HUES48 (cell line): ENCODE data around the gene AGRN.

Experiments used
- H3K27ac ChIP-seq: one replicate; pipeline ENCODE4 v1.7.0; 2013; ENCODE audit warnings: low read depth, low read length, inconsistent platforms
- H3K27me3 ChIP-seq: 2 replicates; pipeline ENCODE4 v1.6.1; 2013; ENCODE audit warnings: mild to moderate bottlenecking, low read length; ENCODE audit not compliant: control insufficient read depth, insufficient read depth
- H3K36me3 ChIP-seq: 2 replicates; pipeline ENCODE4 v1.6.1; 2013; ENCODE audit warnings: low read length; ENCODE audit not compliant: control insufficient read depth, insufficient read depth
- H3K4me1 ChIP-seq: 2 replicates; pipeline ENCODE4 v1.6.1; 2013; ENCODE audit warnings: mild to moderate bottlenecking, low read length; ENCODE audit not compliant: control insufficient read depth, insufficient read depth
- H3K4me3 ChIP-seq: 2 replicates; pipeline ENCODE4 v1.5.1; 2013; ENCODE audit warnings: mild to moderate bottlenecking, low read depth, low read length
- H3K9ac ChIP-seq: 2 replicates; pipeline ENCODE4 v1.6.1; 2013; ENCODE audit warnings: mild to moderate bottlenecking, low read depth, low read length, moderate library complexity
- H3K9me3 ChIP-seq: 2 replicates; pipeline ENCODE4 v1.6.1; 2013; ENCODE audit warnings: low read length; ENCODE audit not compliant: control insufficient read depth, insufficient read depth

AGRN gene

DNA sequence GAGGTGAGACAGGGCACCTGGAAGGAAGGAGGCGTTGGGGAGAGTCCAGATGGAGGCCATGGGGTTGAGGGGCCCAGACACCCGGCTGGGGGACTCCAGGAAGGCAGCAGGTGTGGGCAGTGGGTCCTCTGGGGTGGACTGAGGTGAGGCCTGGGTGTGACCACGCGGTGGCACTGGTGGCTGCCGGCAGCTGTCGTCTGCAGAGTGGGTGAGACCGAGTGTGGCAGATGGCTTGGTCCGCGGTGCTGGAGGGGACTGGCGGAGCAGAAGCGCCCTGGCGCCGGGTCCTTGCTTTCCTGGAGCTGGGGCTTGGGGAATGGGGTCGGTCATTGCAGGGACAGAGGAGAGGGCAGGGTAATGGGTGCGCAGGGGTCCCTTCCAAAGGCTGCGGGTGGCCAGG, 12.5 kb downstream of the AGRN start:
- peaks cover 9% of the 10 kb centered on the region for H3K4me1 ChIP-seq
- H3K27ac ChIP-seq, result peak overlapping the region; percentile 18
- peaks cover 30% of the 10 kb centered on the region for H3K27me3 ChIP-seq
- H3K9ac ChIP-seq, result no peak overlapping the region
- no peaks in the 10 kb centered on the region for H3K9me3 ChIP-seq
- H3K4me3 ChIP-seq, result peak overlapping the region; percentile 32; the same call in 1 of the 2 replicates
- 0 out of 2 replicates have a peak, but pooled peaks cover 5% of the 10 kb centered on the region for H3K36me3 ChIP-seq

DNA sequence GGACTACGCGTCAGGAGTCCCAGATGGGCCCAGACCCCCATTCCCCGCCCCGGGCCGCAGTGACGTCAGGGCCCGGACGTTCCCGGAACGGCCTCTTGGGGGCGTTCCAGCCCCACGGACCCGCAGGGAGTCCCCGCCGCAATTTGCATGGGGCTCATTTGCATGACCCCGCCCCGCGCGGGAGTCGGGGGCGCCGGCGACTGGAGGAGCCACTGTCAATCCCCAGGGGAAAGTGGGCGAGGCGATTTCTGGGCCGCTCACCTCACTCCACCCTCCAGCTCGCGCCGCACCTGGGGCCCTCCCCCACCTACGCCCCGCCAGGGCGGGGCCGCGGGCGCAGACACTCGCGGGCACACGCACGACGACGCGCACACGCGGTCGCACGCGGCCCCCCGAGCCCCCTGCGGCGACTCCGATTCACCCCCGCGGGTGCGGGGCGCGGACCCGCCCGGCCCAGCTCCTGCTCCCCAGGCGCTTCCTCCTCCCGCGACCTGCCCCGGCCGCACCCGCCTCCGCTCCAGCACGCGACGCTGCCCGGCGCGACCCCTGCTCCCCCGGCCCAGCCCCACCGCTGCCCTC, 13.2 kb downstream of the AGRN start:
- Histone ChIP-seq H3K27ac (peak overlapping the region; percentile 5), H3K27me3 (peaks cover 36% of the 10 kb centered on the region), H3K9ac (no peak overlapping the region), H3K4me3 (peak overlapping the region; percentile 68; the same call in 1 of the 2 replicates), H3K36me3 (0 out of 2 replicates have a peak, but pooled peaks cover 2% of the 10 kb centered on the region), H3K9me3 (no peaks in the 10 kb centered on the region), H3K4me1 (peaks cover 8% of the 10 kb centered on the region)

DNA sequence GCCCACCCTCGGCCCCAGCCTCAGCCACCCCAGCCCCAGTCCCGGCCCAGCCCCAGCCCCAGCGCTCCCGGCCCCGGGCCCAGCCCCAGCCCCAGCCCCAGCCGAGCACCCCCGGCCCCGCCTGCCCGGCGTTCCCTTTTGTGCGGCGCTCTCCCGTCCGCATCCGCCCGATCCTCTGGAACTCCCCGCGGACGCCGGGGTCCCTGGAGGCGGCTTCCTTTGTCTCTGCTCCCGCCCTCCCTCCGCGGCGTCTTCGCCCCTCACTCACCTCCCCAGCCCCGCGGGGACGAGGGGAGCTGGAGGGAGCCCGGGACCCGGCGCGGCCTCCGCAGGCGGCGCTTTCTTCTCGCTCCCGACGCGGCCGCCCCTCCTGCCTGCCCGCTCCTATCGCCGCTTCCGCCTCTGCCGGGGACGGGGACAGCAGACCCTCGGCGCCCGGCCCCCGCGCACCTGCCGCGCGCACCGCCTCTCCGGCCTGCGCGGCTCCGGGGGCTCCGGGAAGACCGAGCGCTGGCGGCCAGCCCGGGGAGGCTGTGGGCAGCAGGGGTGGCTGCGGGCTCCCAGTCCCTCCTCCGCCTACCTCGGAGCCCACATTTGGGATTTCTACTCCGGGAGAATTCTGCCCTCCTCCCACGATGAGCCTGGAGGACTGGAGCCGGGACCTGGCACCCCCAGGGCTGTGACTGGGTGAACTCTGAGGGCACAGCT, 14.0 kb downstream of the AGRN start:
- Histone ChIP-seq H3K4me3 (peak overlapping the region; percentile 58), H3K36me3 (0 out of 2 replicates have a peak, but pooled peaks cover 2% of the 10 kb centered on the region), H3K9ac (peak overlapping the region; percentile 24; the same call in 1 of the 2 replicates), H3K4me1 (peaks cover 8% of the 10 kb centered on the region), H3K27me3 (peaks cover 44% of the 10 kb centered on the region), H3K9me3 (no peaks in the 10 kb centered on the region), H3K27ac (no peak overlapping the region)

DNA sequence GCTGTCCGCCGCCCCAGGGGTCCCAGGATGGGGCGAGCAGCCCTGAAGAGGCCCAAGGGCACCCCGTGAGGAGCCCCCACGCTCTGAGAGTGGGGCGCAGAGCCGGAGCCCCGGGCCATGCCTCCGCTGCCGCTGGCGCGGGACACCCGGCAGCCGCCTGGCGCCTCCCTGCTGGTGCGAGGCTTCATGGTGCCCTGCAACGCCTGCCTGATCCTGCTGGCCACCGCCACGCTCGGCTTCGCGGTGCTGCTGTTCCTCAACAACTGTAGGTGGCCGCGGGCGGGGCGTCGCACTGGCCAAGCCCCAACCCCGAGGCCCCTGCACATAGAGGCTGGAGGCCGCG, 14.5 kb downstream of the AGRN start:
- H3K36me3 ChIP-seq, result 0 out of 2 replicates have a peak, but pooled peaks cover 2% of the 10 kb centered on the region
- peaks cover 8% of the 10 kb centered on the region for H3K4me1 ChIP-seq
- no peak overlapping the region for H3K9ac ChIP-seq
- H3K27me3 ChIP-seq, result peaks cover 49% of the 10 kb centered on the region
- peak overlapping the region; percentile 58 for H3K4me3 ChIP-seq
- H3K27ac ChIP-seq, result no peak overlapping the region
- no peaks in the 10 kb centered on the region for H3K9me3 ChIP-seq

DNA sequence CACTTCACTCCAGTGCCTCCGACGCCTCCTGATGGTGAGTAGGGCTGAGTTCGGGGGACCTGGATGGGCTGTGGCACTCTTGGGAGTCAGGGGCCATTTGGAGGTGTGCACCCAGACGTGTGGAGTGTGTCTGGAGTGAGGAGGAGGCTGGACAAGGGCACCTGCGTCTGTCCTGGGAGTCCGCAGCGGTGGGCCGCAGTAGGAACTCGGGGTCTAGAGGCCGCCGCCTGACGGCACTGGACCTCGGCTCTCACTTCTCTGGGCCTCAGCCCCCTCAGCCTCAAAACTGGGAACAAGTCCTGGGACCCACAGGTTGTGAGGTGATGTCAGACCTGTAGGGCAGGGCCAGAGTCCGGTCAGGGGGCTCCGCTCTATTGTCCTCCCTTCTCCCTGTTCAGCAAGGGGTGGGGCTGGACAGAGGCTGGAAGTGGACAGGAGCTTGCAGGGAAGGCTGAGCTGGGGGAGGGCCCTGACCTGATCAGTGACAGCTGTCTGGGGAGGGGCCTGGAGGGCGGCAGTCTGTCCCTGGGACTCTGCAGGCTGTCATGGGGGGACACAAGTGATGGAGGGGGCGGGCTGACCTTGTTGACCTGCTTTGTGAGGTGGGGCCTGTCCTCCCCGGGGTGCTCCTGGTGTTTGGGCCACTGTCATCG, 15.5 kb downstream of the AGRN start:
- Histone ChIP-seq H3K36me3 (0 out of 2 replicates have a peak, but pooled peaks cover 2% of the 10 kb centered on the region), H3K9ac (no peak overlapping the region), H3K4me1 (peaks cover 8% of the 10 kb centered on the region), H3K4me3 (no peak overlapping the region), H3K9me3 (no peaks in the 10 kb centered on the region), H3K27me3 (peaks cover 59% of the 10 kb centered on the region), H3K27ac (no peak overlapping the region)

DNA sequence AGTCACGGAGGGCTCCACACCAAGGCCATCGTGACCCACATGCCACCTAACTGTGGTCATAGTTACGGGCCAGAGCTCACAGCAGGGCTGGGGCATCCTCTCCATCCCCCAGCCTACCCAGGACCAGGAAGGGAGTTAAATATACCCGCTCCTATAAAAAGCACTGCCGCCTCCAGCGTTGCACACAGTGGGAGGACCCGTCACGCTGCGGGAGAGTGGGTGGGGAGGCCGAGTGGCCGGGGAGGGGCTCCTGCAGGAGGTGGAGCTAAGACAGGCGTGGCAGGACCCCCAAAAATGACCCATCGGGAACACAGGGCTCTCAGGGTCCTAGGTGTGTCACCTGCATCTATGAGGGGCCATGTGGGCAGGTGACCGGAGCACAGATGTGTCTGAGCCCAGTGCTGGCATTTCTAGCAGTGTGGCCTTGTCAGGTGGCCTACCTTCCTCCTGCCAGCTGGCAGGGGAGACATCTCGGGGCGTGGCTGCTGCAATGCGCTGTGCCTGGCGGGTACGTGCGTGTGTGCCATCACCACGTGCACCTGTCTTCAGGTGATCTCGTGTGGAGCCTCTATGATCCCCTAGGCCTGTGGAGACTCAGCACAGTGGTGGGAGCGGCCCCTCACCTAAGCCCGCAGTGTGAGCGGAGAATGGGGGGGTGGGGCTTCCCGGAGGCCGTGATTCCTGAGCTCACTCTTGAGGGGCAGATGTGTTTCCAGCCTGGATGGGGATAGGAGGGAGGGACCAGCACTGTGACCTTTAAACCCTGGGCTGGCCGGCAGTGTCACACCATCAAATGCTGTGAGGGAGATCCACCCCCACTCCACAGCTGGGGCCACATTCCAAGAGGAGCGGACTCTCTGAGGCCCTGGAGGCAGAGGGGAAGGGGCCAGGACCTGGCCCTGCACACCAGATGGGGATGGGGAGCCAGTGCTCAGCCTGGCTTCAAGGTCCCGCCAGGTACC, 17.7 kb downstream of the AGRN start:
- no peak overlapping the region for H3K4me3 ChIP-seq
- no peak overlapping the region for H3K9ac ChIP-seq
- no peaks in the 10 kb centered on the region for H3K9me3 ChIP-seq
- peaks cover 1% of the 10 kb centered on the region; the same call in 1 of the 2 replicates for H3K4me1 ChIP-seq
- peaks cover 54% of the 10 kb centered on the region for H3K27me3 ChIP-seq
- peaks cover 2% of the 10 kb centered on the region; the same call in 1 of the 2 replicates for H3K36me3 ChIP-seq
- no peak overlapping the region for H3K27ac ChIP-seq

DNA sequence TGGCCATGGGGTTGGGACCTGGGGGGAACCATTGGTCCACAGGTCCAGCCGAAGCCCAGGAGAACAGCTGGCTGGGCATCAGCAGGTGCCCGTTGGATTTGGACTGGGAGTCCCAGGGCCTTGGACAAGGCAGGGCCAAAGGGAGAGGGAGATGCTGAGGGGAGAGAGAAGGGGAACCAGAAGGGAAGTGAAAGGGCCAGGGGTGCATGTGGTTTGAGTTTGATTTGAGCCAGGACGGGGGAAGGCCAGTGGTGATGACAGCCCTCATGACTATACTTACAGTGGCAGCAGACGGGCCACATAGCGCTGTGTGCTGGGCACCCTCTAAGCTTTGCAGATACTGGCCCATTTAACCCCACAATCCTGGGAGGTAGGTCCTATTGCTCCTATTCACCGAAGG, 18.8 kb downstream of the AGRN start:
- H3K4me1 ChIP-seq, result no peaks in the 10 kb centered on the region; the same call in 1 of the 2 replicates
- H3K27ac ChIP-seq, result no peak overlapping the region
- peaks cover 54% of the 10 kb centered on the region for H3K27me3 ChIP-seq
- H3K9ac ChIP-seq, result no peak overlapping the region
- H3K9me3 ChIP-seq, result no peaks in the 10 kb centered on the region
- peaks cover 5% of the 10 kb centered on the region for H3K36me3 ChIP-seq
- no peak overlapping the region for H3K4me3 ChIP-seq

DNA sequence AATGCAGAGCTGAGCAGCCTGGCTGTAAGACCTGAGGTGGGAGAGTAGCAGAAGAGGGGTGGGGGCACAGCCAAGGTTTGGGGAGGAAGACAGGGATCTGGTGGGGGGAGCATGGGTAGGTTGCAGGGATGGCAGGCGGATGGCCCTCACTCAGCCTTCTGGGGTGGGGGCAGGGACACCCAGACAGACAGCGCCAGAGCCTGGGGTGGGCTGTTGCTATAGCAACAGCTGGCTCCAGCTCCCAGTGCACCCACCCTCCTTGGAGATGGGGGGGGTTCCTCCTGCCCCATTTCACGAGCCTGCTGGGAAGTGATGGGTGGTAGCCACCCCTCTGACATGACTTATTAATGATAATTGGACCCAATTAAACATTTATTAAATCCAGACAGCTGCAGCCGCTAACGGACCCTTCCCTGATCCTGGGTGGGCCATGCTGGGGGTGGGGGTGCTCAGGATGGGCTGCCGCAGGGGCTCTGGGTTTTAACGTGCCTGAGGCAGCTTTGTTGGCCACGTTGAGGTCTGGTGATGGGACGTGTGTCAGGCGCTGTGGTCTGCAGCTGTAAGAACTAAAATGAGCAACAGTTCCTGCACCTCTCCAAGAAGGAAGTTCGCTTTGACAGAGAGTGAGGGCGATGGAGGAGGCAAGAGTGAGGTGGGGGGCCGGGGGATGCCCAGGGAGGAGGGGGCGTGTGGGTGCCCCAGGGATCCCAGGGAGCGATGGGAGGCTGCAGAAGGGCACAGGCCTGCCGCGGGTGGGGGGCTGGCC, 19.4 kb downstream of the AGRN start:
- peaks cover 8% of the 10 kb centered on the region for H3K36me3 ChIP-seq
- no peaks in the 10 kb centered on the region for H3K9me3 ChIP-seq
- H3K27me3 ChIP-seq, result peaks cover 48% of the 10 kb centered on the region
- no peak overlapping the region for H3K4me3 ChIP-seq
- no peak overlapping the region for H3K9ac ChIP-seq
- no peak overlapping the region for H3K27ac ChIP-seq
- no peaks in the 10 kb centered on the region; the same call in 1 of the 2 replicates for H3K4me1 ChIP-seq

DNA sequence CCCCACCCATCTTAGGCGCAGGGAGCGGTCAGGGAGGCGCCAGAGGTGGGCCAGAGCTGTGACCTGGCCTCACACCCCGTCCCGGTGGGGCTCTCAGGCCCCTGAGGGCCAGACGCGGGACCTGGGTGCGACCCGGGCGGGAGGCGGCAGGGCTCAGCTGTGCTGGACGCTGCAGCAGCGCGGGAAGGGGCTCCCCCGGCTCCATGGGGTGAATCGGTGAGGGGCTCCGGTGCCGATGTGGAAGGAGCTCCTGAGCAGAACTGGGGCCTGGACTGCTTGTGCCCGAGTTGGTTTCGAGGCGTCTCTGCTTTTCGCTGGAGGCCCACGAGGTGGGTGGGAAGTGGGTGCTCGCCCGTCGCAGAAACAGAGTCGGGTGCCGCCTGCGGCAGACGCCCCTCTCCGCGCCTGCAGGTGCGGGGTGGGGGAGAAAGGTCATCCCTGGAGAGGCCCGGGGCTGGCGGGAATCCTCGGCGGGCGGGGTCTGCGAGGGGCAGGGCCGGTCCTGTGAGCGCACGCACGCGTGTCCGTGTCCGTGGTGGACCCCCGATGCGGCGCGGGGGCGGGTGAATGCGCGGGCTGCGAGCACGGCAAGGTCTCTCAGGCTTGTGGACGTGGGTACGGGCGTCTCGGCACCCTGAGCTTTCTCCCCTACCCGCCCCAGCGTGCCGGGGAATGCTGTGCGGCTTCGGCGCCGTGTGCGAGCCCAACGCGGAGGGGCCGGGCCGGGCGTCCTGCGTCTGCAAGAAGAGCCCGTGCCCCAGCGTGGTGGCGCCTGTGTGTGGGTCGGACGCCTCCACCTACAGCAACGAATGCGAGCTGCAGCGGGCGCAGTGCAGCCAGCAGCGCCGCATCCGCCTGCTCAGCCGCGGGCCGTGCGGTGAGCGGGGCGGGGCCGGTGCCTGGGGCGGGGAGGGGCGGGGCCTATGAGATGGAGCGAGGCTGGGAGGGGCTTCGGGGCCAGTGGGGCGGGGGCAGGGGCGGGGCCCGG, 20.4 kb downstream of the AGRN start:
- Histone ChIP-seq H3K27ac (no peak overlapping the region), H3K9me3 (no peaks in the 10 kb centered on the region), H3K9ac (no peak overlapping the region), H3K4me1 (no peaks in the 10 kb centered on the region; the same call in 1 of the 2 replicates), H3K27me3 (peaks cover 41% of the 10 kb centered on the region), H3K36me3 (peaks cover 16% of the 10 kb centered on the region), H3K4me3 (peak overlapping the region; percentile 48; the same call in 1 of the 2 replicates)
